Right lung (tissue), 10 donors: ENCODE measurements around the gene STK16. TPM values are rescaled to one million over a fixed set of nuclear protein-coding genes. Genes with fewer than 3 reads are reported as not detected.
"Not testable (repeated sequence)": the region's sequence is repeated elsewhere in the genome, so short reads cannot be mapped to it uniquely, and the experiment has no call there.

Experiments
- DNase-seq, 2 donors: peaks; one replicate each; pipeline ENCODE4 v3.0.0-alpha.2; 2013
- long read RNA-seq, 8 donors: transcript quantifications; one replicate each; lab custom pipeline, GENCODE V29; 2026
- polyA plus RNA-seq, 5 donors: library from polyadenylated mRNA; unstranded; fragments of 120-200 nt; gene quantifications; one replicate each; pipeline versions ENCODE4 v1.2.1 to v1.2.3, GENCODE V29; 2013; ENCODE audit warnings: inconsistent platforms in 1 of 5, low replicate concordance in 1 of 5; ENCODE audit not compliant: insufficient read length in 5 of 5, insufficient read depth in 1 of 5

The STK16 gene
- 10 to 100 TPM; 32.1 to 36.2 (median 35.2) TPM for polyA plus RNA-seq
- long read RNA-seq, donor 1, transcript STK16-204 (8 exons, 2,868 nt): major isoform, 6 of 29 reads
- long read RNA-seq, donor 1, partial matches to known transcripts: 18 of 29 reads
- long read RNA-seq, donor 1, other reads (novel, unspliced or antisense): 0 of 29 reads
- long read RNA-seq, donor 2, partial matches to known transcripts: 0 of 7 reads
- long read RNA-seq, donor 2, other reads (novel, unspliced or antisense): 0 of 7 reads
- long read RNA-seq, donor 3, partial matches to known transcripts: 8 of 16 reads
- long read RNA-seq, donor 3, other reads (novel, unspliced or antisense): 0 of 16 reads
- long read RNA-seq, donor 4, partial matches to known transcripts: 0 of 3 reads
- long read RNA-seq, donor 4, other reads (novel, unspliced or antisense): 0 of 3 reads
- long read RNA-seq, donor 5, transcript STK16-204 (8 exons, 2,868 nt): major isoform, 8 of 20 reads
- long read RNA-seq, donor 5, partial matches to known transcripts: 6 of 20 reads
- long read RNA-seq, donor 5, other reads (novel, unspliced or antisense): 0 of 20 reads
- long read RNA-seq, donor 6, transcript STK16-204 (8 exons, 2,868 nt): major isoform, 5 of 8 reads
- long read RNA-seq, donor 6, partial matches to known transcripts: 0 of 8 reads
- long read RNA-seq, donor 6, other reads (novel, unspliced or antisense): 0 of 8 reads
- long read RNA-seq, donor 7, partial matches to known transcripts: 6 of 7 reads
- long read RNA-seq, donor 7, other reads (novel, unspliced or antisense): 0 of 7 reads
- long read RNA-seq, donor 8, partial matches to known transcripts: 0 of 6 reads
- long read RNA-seq, donor 8, other reads (novel, unspliced or antisense): 0 of 6 reads

- DNase-seq: peak; percentile 95
Measured at GRCh38 chr2:219245148-219245898, at the start of gene STK16, which contains the start of gene GLB1L. Gene STK16 (plus strand): TSS chr2:219245479. CDS start chr2:219246000, 521 bp downstream. Gene GLB1L (minus strand): TSS chr2:219245444. CDS start chr2:219243573, 1,871 bp downstream.

GRCh38 chr2:219197388-219197787 is 47.9 kb upstream of the STK16 start:
- DNase-seq: no peak

GRCh38 chr2:219198974-219199373 is 46.3 kb upstream of the STK16 start:
- DNase-seq: no peak

GRCh38 chr2:219199470-219200211 is 45.6 kb upstream of the STK16 start:
- no peak for DNase-seq

- not testable (repeated sequence) for DNase-seq
Measured at GRCh38 chr2:219200502-219201326, 44.6 kb upstream of the STK16 start.

- not testable (repeated sequence) for DNase-seq
Measured at GRCh38 chr2:219201331-219201730, 43.9 kb upstream of the STK16 start.

- no peak for DNase-seq
Measured at GRCh38 chr2:219204425-219205164, 40.7 kb upstream of the STK16 start.

GRCh38 chr2:219205165-219205538 is 40.1 kb upstream of the STK16 start:
- DNase-seq: no peak

GRCh38 chr2:219205981-219206327 is 39.3 kb upstream of the STK16 start:
- no peak for DNase-seq

GRCh38 chr2:219206328-219207133 is 38.7 kb upstream of the STK16 start, which contains the start of gene ZFAND2B:
Gene ZFAND2B (plus strand): TSS chr2:219206782. CDS start chr2:219206988, 206 bp downstream.
- DNase-seq: peak; percentile 97

GRCh38 chr2:219207134-219207883 is 38.0 kb upstream of the STK16 start:
- DNase-seq: no peak

GRCh38 chr2:219207884-219208740 is 37.2 kb upstream of the STK16 start:
- DNase-seq: no peak

- DNase-seq: no peak
Measured at GRCh38 chr2:219209236-219210195, 35.8 kb upstream of the STK16 start.

GRCh38 chr2:219210196-219210885 is 34.9 kb upstream of the STK16 start:
- no peak for DNase-seq

GRCh38 chr2:219210886-219211362 is 34.4 kb upstream of the STK16 start:
- no peak for DNase-seq
